K562 (cell line): ENCODE results near the gene PHPT1. TPM values are rescaled to one million over a fixed set of nuclear protein-coding genes. Genes with fewer than 3 reads are reported as not detected.
A peak's percentile ranks its signal among the peaks of the same experiment; 100 is the strongest.

ENCODE experiments used
- ATAC-seq: fragments of 200-7000 bp; cut with Tn5 transposase; 3 replicates; pipeline ENCODE4 v1.9.1; 2020; ENCODE audit warnings: moderate library complexity
- BruUV-seq: library from RNA; stranded (reverse); fragments of 400-500 nt; replicated peaks from 2 replicates; lab custom pipeline; 2021; lab: Mats Ljungman, UMichigan
- CTCF ChIA-PET: fragments of 300-600 bp; formaldehyde crosslinking; extraction: SDS; loops from one replicate; lab custom pipeline; 2021; ENCODE audit warnings: low intra/inter-chr PET ratio; lab: Yijun Ruan, JAX
- POLR2A ChIA-PET: fragments of 300-600, 350-650 bp; sonication (Branson Sonifier 250); formaldehyde crosslinking; extraction: SDS; loops from one replicate; lab custom pipeline; 2021; ENCODE audit warnings: antibody characterized with exemption, inconsistent platforms; lab: Yijun Ruan, JAX
- DNase-seq, 4 experiments: peaks; one replicate each; pipeline versions ENCODE4 v3.0.0 to v3.0.0-alpha.2; 2011 to 2018; ENCODE audit warnings: low spot score in 3 of 4, mixed read lengths in 3 of 4; ENCODE audit errors: extremely low read depth in 1 of 4
- FAIRE-seq: peaks from 2 replicates; lab custom pipeline; 2011; peaks lifted over from hg19 to GRCh38; lab: Jason Lieb, UNC
- H2AFZ ChIP-seq: 2 replicates; pipeline ENCODE4 v1.6.0; 2011; ENCODE audit warnings: low read depth, low read length, control low read depth, inconsistent platforms
- H3K27ac ChIP-seq: fragments of 200-600 bp; 3 replicates; pipeline ENCODE4 v1.8.0; 2011; ENCODE audit warnings: low read depth, mild to moderate bottlenecking, control low read depth, inconsistent platforms, low read length, moderate library complexity, mixed read lengths; ENCODE audit errors: extremely low read depth
- H3K27me3 ChIP-seq, 2 experiments: fragments of 300-600 bp in 1 of 2; 2 replicates in 1 of 2; 3 replicates in 1 of 2; pipeline versions ENCODE4 v1.6.0 to v1.8.0; 2011; ENCODE audit warnings: inconsistent platforms in 2 of 2, low read length in 2 of 2, mild to moderate bottlenecking in 1 of 2, mixed read lengths in 1 of 2, moderate library complexity in 1 of 2; ENCODE audit not compliant: control insufficient read depth in 2 of 2, insufficient read depth in 2 of 2
- H3K36me3 ChIP-seq: fragments of 300-600 bp; 3 replicates; pipeline ENCODE4 v1.8.0; 2011; ENCODE audit warnings: mild to moderate bottlenecking, low read length, inconsistent platforms; ENCODE audit not compliant: control insufficient read depth, insufficient read depth
- H3K4me1 ChIP-seq, 2 experiments: fragments of 200-600 bp in 1 of 2; replicated peaks in 1 of 2; 2 replicates in 1 of 2; 3 replicates in 1 of 2; pipeline versions ENCODE4 v1.5.1 to v1.8.0; 2011; ENCODE audit warnings: inconsistent platforms in 2 of 2, low read length in 2 of 2, mild to moderate bottlenecking in 1 of 2, mixed read lengths in 1 of 2, moderate library complexity in 1 of 2; ENCODE audit not compliant: control insufficient read depth in 2 of 2, insufficient read depth in 2 of 2
- H3K4me2 ChIP-seq: 2 replicates; pipeline ENCODE4 v1.6.1; 2011; ENCODE audit warnings: low read length, control low read depth, inconsistent platforms, mixed read lengths; ENCODE audit not compliant: insufficient read depth
- H3K4me3 ChIP-seq: fragments of 200-600 bp; sonication (generic), shearing (Covaris generic); 2 replicates; pipeline ENCODE4 v1.5.1; 2016; ENCODE audit warnings: control low read depth, inconsistent platforms
- H3K79me2 ChIP-seq: fragments of 200-600 bp; 3 replicates; pipeline ENCODE4 v1.8.0; 2011; ENCODE audit warnings: low read length, inconsistent platforms; ENCODE audit not compliant: control insufficient read depth, insufficient read depth
- H3K9ac ChIP-seq, 2 experiments: 2 replicates each; pipeline versions ENCODE4 v1.6.0 to v1.6.1; 2011; ENCODE audit warnings: low read depth in 2 of 2, low read length in 2 of 2, control low read depth in 1 of 2, inconsistent platforms in 1 of 2, mild to moderate bottlenecking in 1 of 2, mixed read lengths in 1 of 2; ENCODE audit not compliant: insufficient read depth in 1 of 2
- H3K9me1 ChIP-seq: one replicate; pipeline ENCODE4 v1.6.0; 2011; ENCODE audit warnings: inconsistent platforms, mild to moderate bottlenecking, low read length, moderate library complexity; ENCODE audit not compliant: control insufficient read depth, insufficient read depth
- H3K9me3 ChIP-seq: replicated peaks from 2 replicates; pipeline ENCODE4 v1.5.1; 2011; ENCODE audit warnings: low read depth, low read length, inconsistent platforms; ENCODE audit not compliant: control insufficient read depth, insufficient read depth
- H4K20me1 ChIP-seq: replicated peaks from 2 replicates; pipeline ENCODE4 v1.6.1; 2011; ENCODE audit warnings: low read length, inconsistent platforms, mixed read lengths; ENCODE audit not compliant: control insufficient read depth, insufficient read depth
- ELF4 ChIP-seq: fragments of 450-650 bp; formaldehyde crosslinking; IDR thresholded peaks from 2 replicates; pipeline ENCODE4 v1.4.0; 2022; ENCODE audit warnings: missing genetic modification characterization
- MCM3 ChIP-seq: fragments of 450-650 bp; IDR thresholded peaks from 2 replicates; pipeline ENCODE4 v1.6.1; 2016
- NKRF ChIP-seq: fragments of 450-650 bp; IDR thresholded peaks from 2 replicates; pipeline ENCODE4 v1.6.1; 2016; ENCODE audit warnings: borderline replicate concordance
- SNRNP70 ChIP-seq: fragments of 200-400 bp; formaldehyde crosslinking; optimal IDR thresholded peaks from 2 replicates; pipeline ENCODE3; 2017; ENCODE audit warnings: low read depth, low read length
- THAP12 ChIP-seq: fragments of 250-450 bp; sonication (Bioruptor Pico); IDR thresholded peaks from 2 replicates; pipeline ENCODE4 v1.9.0; 2021; ENCODE audit warnings: mild to moderate bottlenecking, inconsistent platforms
- ZBTB7A ChIP-seq: IDR thresholded peaks from 2 replicates; pipeline ENCODE4 v1.6.1; 2011; ENCODE audit warnings: low read depth, mild to moderate bottlenecking, low read length, moderate library complexity, borderline replicate concordance; ENCODE audit not compliant: control insufficient read depth
- ZNF696 ChIP-seq: fragments of 250-450 bp; sonication (Bioruptor Pico); conservative IDR thresholded peaks from 2 replicates; pipeline ENCODE4 v1.4.0; 2020; ENCODE audit warnings: mild to moderate bottlenecking, moderate library complexity
- WGBS: fragments of 100-300 bp; shearing (Covaris generic); methylation state at CpG from one replicate; pipeline ENCODE4 v1.1.6; 2016; ENCODE audit warnings: low coverage, mixed read lengths; ENCODE audit not compliant: insufficient coverage; ENCODE audit errors: missing lambda C conversion rate; 5-methylcytosine and 5-hydroxymethylcytosine counted together
- in situ Hi-C: fragments of 300-500 bp; cut with MboI; formaldehyde crosslinking; loops from 4 replicates; pipeline ENCODE4 v1.15.0; 2018; ENCODE audit warnings: inconsistent platforms, mixed read lengths
- intact Hi-C: fragments of 100-400 bp; cut with micrococcal nuclease; formaldehyde crosslinking; loops from 2 replicates; pipeline ENCODE4 v1.14.2; 2022
- polyA plus RNA-seq, 8 experiments: library from polyadenylated mRNA; depleted of rRNA in 4 of 8; stranded (reverse) in 5 of 8; unstranded in 3 of 8; fragments of >200 nt; fragmentation: Nextera tagmentation in 2 of 8; fragmentation: Illumina TruSeq in 1 of 8; extraction: Ambion mirVana in 2 of 8; extraction: Trizol in 1 of 8; gene quantifications; 2 replicates each; pipeline versions ENCODE4 v1.2.1 to v1.2.3, GENCODE V29; 2011 to 2014; ENCODE audit warnings: inconsistent platforms in 1 of 8, missing spikeins in 1 of 8
- total RNA-seq, 7 experiments: library from RNA; depleted of rRNA in 6 of 7; stranded (reverse); fragments of >200 nt in 6 of 7; fragmentation: Illumina TruSeq in 2 of 7; extraction: Trizol in 2 of 7; gene quantifications; 2 replicates each; pipeline versions ENCODE4 v1.2.1 to v1.2.3, GENCODE V29; 2011 to 2021; ENCODE audit warnings: low replicate concordance in 1 of 7
- TF ChIP-seq, protein P1 (sequence below): sonication (generic); formaldehyde crosslinking; IDR thresholded peaks from 2 replicates; pipeline ENCODE4 v1.8.0; 2022; ENCODE audit warnings: mild to moderate bottlenecking, missing genetic modification reagents
- TF ChIP-seq, protein P2 (sequence below): fragments of 250-450 bp; sonication (Bioruptor Pico); IDR thresholded peaks from 2 replicates; pipeline ENCODE4 v1.8.0; 2022; ENCODE audit warnings: inconsistent platforms

The PHPT1 gene
- total and polyA plus RNA-seq, 9 of the 15 experiments (the other 6 are each of a cell fraction or from before 2014, with no cell fraction given), result 20.9 to 166 (median 129) TPM

- TF ChIP-seq THAP12 (CRISPR knock-in tag) (no peak), ZNF696 (CRISPR knock-in tag) (no peak), MCM3 (no peak)
- TF ChIP-seq, all 486 proteins: peak for 84
Measured at GRCh38 chr9:136807281-136808074, 41.7 kb upstream of the PHPT1 start, which contains the start of gene RABL6 (continued).

- FAIRE-seq (no peak), DNase-seq (peak in 3 of 4 experiments; percentile 45 to 66 (median 57)), ATAC-seq (peak; percentile 38)
- H3K27ac ChIP-seq, result peak overlapping the region; percentile 91
- no peak overlapping the region for H2AFZ ChIP-seq
- H3K79me2 ChIP-seq, result peaks cover 69% of the 10 kb centered on the region
- no TSS peak for BruUV-seq
- H3K36me3 ChIP-seq, result peaks cover 50% of the 10 kb centered on the region
- intact Hi-C loops, result no loop called here
- peaks cover 26 to 50% of the 10 kb centered on the region in 2 experiments for H3K4me1 ChIP-seq
- H3K9me3 ChIP-seq, result no peaks in the 10 kb centered on the region
- no peaks in the 10 kb centered on the region for H3K9me1 ChIP-seq
- POLR2A ChIA-PET, result interaction anchor here (0.6 to 3.6 kb wide), 8 partner anchors 7 to 278 kb away, joined by 3 to 16 read pairs (median 4); no protein-coding TSS in a partner anchor
- WGBS, result under 1% methylated on average over 41 of the region's 93 CpGs
- H3K9ac ChIP-seq, result peak overlapping the region; percentile 77 to 99
- CTCF ChIA-PET, result interaction anchor here (0.6 to 0.9 kb wide), 3 partner anchors 21 to 81 kb away, joined by 3 read pairs; no protein-coding TSS in a partner anchor
- no peaks in the 10 kb centered on the region for H3K27me3 ChIP-seq
- H3K4me2 ChIP-seq, result peak overlapping the region; percentile 94
- no peaks in the 10 kb centered on the region for H4K20me1 ChIP-seq
- in situ Hi-C loops, result no loop called here
- peak overlapping the region; percentile 97 for H3K4me3 ChIP-seq
- TF ChIP-seq, protein P1, sequence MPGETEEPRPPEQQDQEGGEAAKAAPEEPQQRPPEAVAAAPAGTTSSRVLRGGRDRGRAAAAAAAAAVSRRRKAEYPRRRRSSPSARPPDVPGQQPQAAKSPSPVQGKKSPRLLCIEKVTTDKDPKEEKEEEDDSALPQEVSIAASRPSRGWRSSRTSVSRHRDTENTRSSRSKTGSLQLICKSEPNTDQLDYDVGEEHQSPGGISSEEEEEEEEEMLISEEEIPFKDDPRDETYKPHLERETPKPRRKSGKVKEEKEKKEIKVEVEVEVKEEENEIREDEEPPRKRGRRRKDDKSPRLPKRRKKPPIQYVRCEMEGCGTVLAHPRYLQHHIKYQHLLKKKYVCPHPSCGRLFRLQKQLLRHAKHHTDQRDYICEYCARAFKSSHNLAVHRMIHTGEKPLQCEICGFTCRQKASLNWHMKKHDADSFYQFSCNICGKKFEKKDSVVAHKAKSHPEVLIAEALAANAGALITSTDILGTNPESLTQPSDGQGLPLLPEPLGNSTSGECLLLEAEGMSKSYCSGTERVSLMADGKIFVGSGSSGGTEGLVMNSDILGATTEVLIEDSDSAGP (CRISPR knock-in tag), result no peak
- TF ChIP-seq SNRNP70 (no peak), ZBTB7A (peak; percentile 85; the same call in 1 of the 2 replicates), ELF4 (CRISPR knock-in tag) (no peak), NKRF (no peak)
- TF ChIP-seq, protein P2, sequence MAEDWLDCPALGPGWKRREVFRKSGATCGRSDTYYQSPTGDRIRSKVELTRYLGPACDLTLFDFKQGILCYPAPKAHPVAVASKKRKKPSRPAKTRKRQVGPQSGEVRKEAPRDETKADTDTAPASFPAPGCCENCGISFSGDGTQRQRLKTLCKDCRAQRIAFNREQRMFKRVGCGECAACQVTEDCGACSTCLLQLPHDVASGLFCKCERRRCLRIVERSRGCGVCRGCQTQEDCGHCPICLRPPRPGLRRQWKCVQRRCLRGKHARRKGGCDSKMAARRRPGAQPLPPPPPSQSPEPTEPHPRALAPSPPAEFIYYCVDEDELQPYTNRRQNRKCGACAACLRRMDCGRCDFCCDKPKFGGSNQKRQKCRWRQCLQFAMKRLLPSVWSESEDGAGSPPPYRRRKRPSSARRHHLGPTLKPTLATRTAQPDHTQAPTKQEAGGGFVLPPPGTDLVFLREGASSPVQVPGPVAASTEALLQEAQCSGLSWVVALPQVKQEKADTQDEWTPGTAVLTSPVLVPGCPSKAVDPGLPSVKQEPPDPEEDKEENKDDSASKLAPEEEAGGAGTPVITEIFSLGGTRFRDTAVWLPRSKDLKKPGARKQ (CRISPR knock-in tag), result no peak
Measured at GRCh38 chr9:136808075-136808805, 41.0 kb upstream of the PHPT1 start.
